GM18951 (cell line): ENCODE results near the gene PCDH9.

Experiments
- POLR2A ChIP-seq: IDR thresholded peaks from 4 replicates; pipeline ENCODE4 v1.6.1; 2011; ENCODE audit warnings: mild to moderate bottlenecking; ENCODE audit not compliant: insufficient read length, insufficient read depth; ENCODE audit errors: extremely low read depth
- in situ Hi-C: fragments of 300-500 bp; cut with MboI; formaldehyde crosslinking; loops from one replicate; pipeline ENCODE4 v1.12.0; 2022; ENCODE audit warnings: low sequenced_read_pairs, mixed read lengths, inconsistent platforms; ENCODE audit not compliant: unreplicated experiment

Gene PCDH9

GRCh38 chr13:67070306-67070705 lies 159.8 kb downstream of the PCDH9 start:
- TF ChIP-seq POLR2A = no peak
- in situ Hi-C loops = no loop called here

DNA sequence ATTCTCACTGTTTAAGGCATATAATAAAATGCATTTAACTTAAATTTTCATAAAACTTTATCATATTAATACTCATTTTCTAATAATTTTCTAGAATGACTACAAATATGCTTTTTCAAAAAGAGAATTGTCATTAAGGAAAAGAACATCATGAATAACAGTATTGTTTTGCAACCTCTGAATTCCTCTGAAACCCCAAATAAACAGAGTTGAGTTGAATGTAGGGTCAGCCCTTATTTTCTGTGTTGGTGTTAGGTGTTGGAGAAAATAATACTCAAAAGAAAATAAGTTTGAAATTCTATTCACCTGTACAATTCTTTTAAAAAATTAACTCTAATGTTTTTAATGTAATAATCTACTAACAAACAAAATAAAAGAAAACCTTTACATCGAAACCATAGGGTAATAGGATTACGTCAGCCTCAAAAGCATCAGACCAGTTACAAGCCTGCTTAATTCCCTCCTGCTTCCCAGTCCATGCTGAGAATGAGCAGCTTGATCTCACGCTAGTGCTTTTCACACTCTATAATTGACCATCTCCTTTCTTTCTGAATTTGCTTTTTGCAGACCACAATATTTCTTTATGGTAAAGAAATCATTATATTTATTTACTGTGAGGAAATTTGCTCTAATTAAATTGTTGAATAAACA lies 160.9 kb downstream of the PCDH9 start:
- TF ChIP-seq POLR2A = no peak
- in situ Hi-C loops = no loop called here

- TF ChIP-seq POLR2A = no peak
- in situ Hi-C loops = no loop called here
Measured at GRCh38 chr13:67064920-67065319, 165.2 kb downstream of the PCDH9 start.

DNA sequence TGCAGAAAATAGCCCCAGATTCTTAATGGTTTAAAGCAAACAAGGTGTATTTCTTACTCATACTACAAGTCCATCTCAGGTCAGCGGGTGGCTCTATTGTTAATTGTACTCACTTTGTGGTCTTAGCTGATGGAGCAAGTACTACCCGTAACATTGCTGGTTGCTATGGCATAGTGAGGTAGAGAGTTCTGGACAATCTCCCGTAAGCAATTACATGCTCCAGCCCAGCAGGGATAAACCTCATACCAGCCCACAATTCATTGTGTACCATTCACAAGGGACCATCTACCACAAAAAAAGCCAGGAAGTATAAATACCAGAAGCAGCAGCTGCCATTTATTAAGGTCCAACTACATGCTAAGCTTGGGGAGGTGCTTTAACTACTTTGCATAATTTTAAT lies 167.1 kb downstream of the PCDH9 start:
- in situ Hi-C loops = no loop called here

GRCh38 chr13:67062160-67062559 lies 168.0 kb downstream of the PCDH9 start:
- in situ Hi-C loops = no loop called here
- TF ChIP-seq POLR2A = no peak

More for the DNA sequence above, 167.1 kb downstream of the PCDH9 start:
- no peak for TF ChIP-seq POLR2A

DNA sequence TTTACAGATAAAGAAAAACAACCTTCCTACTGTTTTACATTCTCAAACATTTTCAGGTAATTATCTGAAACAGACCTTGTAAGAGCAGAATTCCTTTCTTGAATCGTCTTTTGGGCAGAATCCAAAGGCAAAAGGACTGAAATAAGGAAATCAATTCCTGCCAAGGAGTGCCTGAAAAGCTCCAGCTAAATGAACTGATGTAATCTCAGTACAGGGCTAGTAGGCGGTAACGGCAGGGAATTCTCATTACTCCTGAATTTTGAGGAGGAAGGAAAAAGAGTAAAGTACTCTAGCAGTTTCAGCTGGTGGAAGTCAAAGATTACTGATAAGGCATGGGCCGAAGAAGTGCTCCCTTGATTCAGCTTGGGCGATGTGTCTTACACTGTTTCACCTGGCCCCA lies 168.4 kb downstream of the PCDH9 start:
- TF ChIP-seq POLR2A = no peak
- in situ Hi-C loops = no loop called here

DNA sequence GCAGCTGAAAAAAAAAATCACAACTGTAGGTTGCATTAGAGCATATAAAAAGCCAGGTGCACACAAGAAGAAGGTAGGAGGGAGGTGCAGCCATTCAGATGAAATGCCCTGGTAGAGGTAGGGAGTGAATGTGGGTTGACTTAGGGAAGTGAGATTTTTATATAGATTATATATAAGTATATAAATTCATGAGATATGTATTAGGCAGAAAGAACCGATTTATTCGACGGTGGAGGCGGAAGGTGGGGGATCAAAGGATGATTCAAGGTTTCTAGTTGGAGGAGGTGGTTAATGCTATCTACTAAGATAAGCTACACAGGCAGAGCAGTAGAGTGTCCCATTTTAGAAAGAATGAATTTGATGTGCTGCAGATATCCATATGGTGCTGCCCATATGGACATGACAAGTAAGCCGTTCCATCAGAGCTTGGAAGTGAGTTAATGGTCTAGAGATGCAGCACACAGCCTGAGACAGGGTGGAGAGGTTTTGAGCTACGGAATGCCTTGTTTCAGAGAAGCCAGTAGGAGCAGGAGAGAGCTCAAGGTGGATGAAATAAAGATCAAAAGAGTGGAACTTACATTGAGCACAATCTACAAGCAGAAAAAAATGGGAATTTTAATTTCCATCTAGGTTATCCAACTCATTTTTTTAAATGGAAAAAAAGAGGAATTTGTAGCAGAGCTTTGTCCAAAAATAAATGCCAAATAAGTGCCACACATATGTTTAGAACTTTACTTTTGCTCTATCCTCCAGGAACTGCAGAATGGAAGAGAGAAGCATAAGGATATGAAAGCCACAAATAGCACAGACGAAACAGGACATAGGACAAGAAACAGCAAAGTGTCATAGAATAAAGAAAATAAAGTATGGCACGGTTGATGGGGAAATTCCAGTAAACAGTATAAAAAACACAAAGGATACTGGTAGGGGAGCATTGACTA lies 177.3 kb downstream of the PCDH9 start:
- in situ Hi-C loops = no loop called here
- TF ChIP-seq POLR2A = no peak

DNA sequence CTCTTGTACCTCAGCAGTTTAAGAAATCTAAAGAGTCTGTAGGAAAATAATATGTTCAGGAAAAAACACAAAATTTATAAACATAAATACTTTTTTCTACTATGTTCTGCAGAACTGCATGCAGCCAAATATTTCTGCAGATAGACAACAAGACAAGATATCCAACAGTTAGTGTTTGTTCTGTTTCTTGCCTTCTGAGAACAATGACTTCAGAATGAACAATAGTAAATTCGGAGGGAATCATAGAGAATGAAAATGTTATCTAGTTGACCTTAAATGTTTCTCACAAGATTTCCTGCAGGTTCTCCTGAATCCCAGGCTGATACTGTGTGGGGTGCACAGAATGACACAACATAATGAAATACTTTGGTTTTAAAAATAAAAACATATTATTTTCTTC lies 180.4 kb downstream of the PCDH9 start:
- TF ChIP-seq POLR2A = no peak
- in situ Hi-C loops = no loop called here

DNA sequence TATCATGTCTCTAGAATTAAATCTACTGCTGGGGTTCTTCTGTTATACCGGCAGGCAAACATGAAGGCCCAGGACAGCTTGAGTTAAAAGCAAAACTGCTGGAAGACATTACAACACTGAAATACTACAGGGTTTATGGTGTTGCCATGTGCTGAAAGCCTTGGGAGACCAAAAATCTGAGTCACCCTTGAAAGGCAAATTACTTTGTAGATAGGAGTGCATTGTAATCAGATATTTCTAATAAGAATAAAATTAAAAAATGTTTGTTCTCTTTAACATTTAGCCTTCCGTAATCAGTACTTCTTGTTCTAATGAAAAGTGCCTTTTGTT lies 181.3 kb downstream of the PCDH9 start:
- in situ Hi-C loops = no loop called here
- no peak for TF ChIP-seq POLR2A

- no peak for TF ChIP-seq POLR2A
- in situ Hi-C loops = no loop called here
Measured at GRCh38 chr13:67048084-67048820, 181.9 kb downstream of the PCDH9 start.

DNA sequence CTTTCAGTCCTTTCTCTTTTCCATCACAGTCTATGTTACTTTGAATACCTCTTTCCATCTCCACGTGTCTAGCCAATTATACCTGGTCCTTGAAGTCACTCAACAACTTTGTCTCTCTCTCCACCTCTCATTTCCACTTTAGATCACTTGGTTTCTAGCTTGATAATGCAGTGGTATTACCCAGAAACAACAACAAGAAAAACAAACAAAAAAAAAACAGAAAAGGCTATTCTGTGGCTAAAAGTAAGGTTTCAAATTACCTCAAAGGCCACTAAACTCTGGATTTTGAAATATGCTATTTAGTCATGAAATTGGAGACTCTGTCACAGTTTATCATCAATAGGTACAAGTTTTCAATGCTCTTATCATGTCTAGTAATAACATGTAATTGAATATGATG lies 184.8 kb downstream of the PCDH9 start:
- TF ChIP-seq POLR2A = no peak
- in situ Hi-C loops = no loop called here

GRCh38 chr13:67043901-67044300 lies 186.2 kb downstream of the PCDH9 start:
- no peak for TF ChIP-seq POLR2A
- in situ Hi-C loops = no loop called here

DNA sequence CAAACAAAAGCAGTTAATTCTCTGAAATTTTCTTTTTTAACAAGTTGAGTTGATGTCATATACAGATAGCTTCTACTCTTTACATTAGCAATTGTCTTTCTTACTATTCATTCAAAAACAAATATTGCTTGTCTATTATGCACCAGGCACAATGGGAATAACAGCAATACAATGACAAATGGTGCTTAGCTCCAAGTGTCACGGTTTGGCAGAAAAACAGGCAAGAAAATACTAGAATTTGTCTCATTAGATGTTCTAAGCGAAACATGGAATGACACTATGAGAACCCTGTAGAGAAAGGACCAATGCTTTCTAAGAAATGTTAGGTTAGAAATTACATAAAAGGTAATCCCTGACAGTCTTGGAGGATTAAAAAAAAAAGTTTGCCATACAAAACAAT lies 187.6 kb downstream of the PCDH9 start:
- in situ Hi-C loops = no loop called here
- no peak for TF ChIP-seq POLR2A
